ENCODE measurements around the gene TSPEAR.

GRCh38 chr21:44710756-44711326 lies 531 bp downstream of the TSPEAR start:
- TF ChIP-seq CTCF (IDR thresholded peaks at IDR 0.05; ENCODE audit: low read depth, low read length) (no peak), MAX (IDR thresholded peaks at IDR 0.05; ENCODE audit: low read depth, low read length) (no peak), POLR2A (IDR thresholded peaks at IDR 0.05; ENCODE audit: extremely low read depth, insufficient read length) (no peak), MYC (IDR thresholded peaks at IDR 0.05; ENCODE audit: low read depth, low read length) (no peak)

Measured in NB4 (cell line).